HepG2 (cell line): ENCODE results near the gene DDC. TPM values are rescaled to one million over a fixed set of nuclear protein-coding genes. Genes with fewer than 3 reads are reported as not detected.
"Not testable (repeated sequence)": the region's sequence is repeated elsewhere in the genome, so short reads cannot be mapped to it uniquely, and the experiment has no call there.

Experiments
- ATAC-seq: fragments of 200-7000 bp; cut with Tn5 transposase; 3 replicates; pipeline ENCODE4 v1.9.1; 2020; ENCODE audit warnings: mild to moderate bottlenecking, moderate library complexity
- BruUV-seq: library from RNA; stranded (reverse); fragments of 400-500 nt; replicated peaks from 2 replicates; lab custom pipeline; 2021; lab: Mats Ljungman, UMichigan
- CTCF ChIA-PET: fragments of 300-600 bp; formaldehyde crosslinking; extraction: SDS; loops from one replicate; lab custom pipeline; 2021; ENCODE audit warnings: low total read pairs, inconsistent platforms, low intra/inter-chr PET ratio; lab: Yijun Ruan, JAX
- POLR2A ChIA-PET: fragments of 350-600 bp; sonication (Branson Sonifier 250); formaldehyde crosslinking; loops from one replicate; lab custom pipeline; 2020; ENCODE audit warnings: antibody characterized with exemption, inconsistent platforms; lab: Yijun Ruan, JAX
- DNase-seq: peaks from one replicate; pipeline ENCODE4 v3.0.0-alpha.2; 2015; ENCODE audit warnings: low spot score
- FAIRE-seq: peaks from 3 replicates; lab custom pipeline; 2011; peaks lifted over from hg19 to GRCh38; lab: Jason Lieb, UNC
- H2AFZ ChIP-seq: one replicate; pipeline ENCODE4 v1.6.1; 2011; ENCODE audit warnings: low read length, inconsistent platforms
- H3K27ac ChIP-seq: fragments of 300-600 bp; 3 replicates; pipeline ENCODE4 v1.8.0; 2011; ENCODE audit warnings: mixed run types, mild to moderate bottlenecking, mixed read lengths, low read length, inconsistent platforms; ENCODE audit not compliant: insufficient read depth; ENCODE audit errors: extremely low read length
- H3K27me3 ChIP-seq, 2 experiments: fragments of 200-600 bp in 1 of 2; 2 replicates in 1 of 2; 3 replicates in 1 of 2; pipeline versions ENCODE4 v1.6.0 to v1.8.0; 2011; ENCODE audit warnings: low read length in 2 of 2, mild to moderate bottlenecking in 2 of 2, moderate library complexity in 2 of 2, inconsistent platforms in 1 of 2; ENCODE audit not compliant: insufficient read depth in 2 of 2, control insufficient read depth in 1 of 2
- H3K36me3 ChIP-seq, 2 experiments: fragments of 200-600 bp in 1 of 2; replicated peaks in 1 of 2; 2 replicates in 1 of 2; 3 replicates in 1 of 2; pipeline versions ENCODE4 v1.5.1 to v1.8.0; 2011; ENCODE audit warnings: low read length in 2 of 2, inconsistent platforms in 1 of 2; ENCODE audit not compliant: insufficient read depth in 2 of 2, control insufficient read depth in 1 of 2
- H3K4me1 ChIP-seq: 2 replicates; pipeline ENCODE4 v1.5.1; 2012; ENCODE audit warnings: low read length, inconsistent platforms; ENCODE audit not compliant: insufficient read depth
- H3K4me2 ChIP-seq: 2 replicates; pipeline ENCODE4 v1.6.0; 2011; ENCODE audit warnings: low read depth, low read length, inconsistent platforms
- H3K4me3 ChIP-seq, 3 experiments: fragments of 200-600 bp in 1 of 3; sonication (generic), shearing (Covaris generic) in 1 of 3; replicated peaks in 1 of 3; 2 replicates each; pipeline ENCODE4 v1.5.1; 2011 to 2016; ENCODE audit warnings: low read length in 3 of 3, inconsistent platforms in 2 of 3, low read depth in 2 of 3, mild to moderate bottlenecking in 2 of 3, control low read depth in 1 of 3, mixed read lengths in 1 of 3; ENCODE audit not compliant: insufficient read depth in 1 of 3
- H3K79me2 ChIP-seq: one replicate; pipeline ENCODE4 v1.6.1; 2011; ENCODE audit warnings: low read length, inconsistent platforms; ENCODE audit not compliant: insufficient read depth
- H3K9ac ChIP-seq: 2 replicates; pipeline ENCODE4 v1.6.0; 2011; ENCODE audit warnings: mild to moderate bottlenecking, low read depth, low read length, inconsistent platforms; ENCODE audit not compliant: insufficient read depth
- H3K9me3 ChIP-seq: 2 replicates; pipeline ENCODE4 v1.5.1; 2012; ENCODE audit warnings: mild to moderate bottlenecking, low read length
- H4K20me1 ChIP-seq: 2 replicates; pipeline ENCODE4 v1.6.0; 2011; ENCODE audit warnings: inconsistent platforms, mild to moderate bottlenecking, low read length, moderate library complexity; ENCODE audit not compliant: insufficient read depth
- MTF1 ChIP-seq: sonication (generic); formaldehyde crosslinking; IDR thresholded peaks from 2 replicates; pipeline ENCODE4 v1.5.0; 2020; ENCODE audit warnings: missing genetic modification reagents
- ZNF124 ChIP-seq: sonication (generic); formaldehyde crosslinking; IDR thresholded peaks from 2 replicates; pipeline ENCODE4 v1.4.0; 2020; ENCODE audit warnings: missing genetic modification reagents
- ZNF138 ChIP-seq: sonication (generic); formaldehyde crosslinking; IDR thresholded peaks from 2 replicates; pipeline ENCODE4 v1.5.0; 2020; ENCODE audit warnings: mild to moderate bottlenecking, low read depth, missing genetic modification reagents
- ZNF543 ChIP-seq: sonication (generic); formaldehyde crosslinking; IDR thresholded peaks from 2 replicates; pipeline ENCODE4 v1.4.0; 2020; ENCODE audit warnings: mild to moderate bottlenecking, missing genetic modification reagents
- WGBS: methylation state at CpG from one replicate; pipeline ENCODE4 v1.1.6; 2017; ENCODE audit warnings: low lambda C conversion rate; 5-methylcytosine and 5-hydroxymethylcytosine counted together
- in situ Hi-C: cut with HindIII; loops from 2 replicates; pipeline ENCODE4 v1.10.0; 2017; ENCODE audit warnings: low pct_unique_long_range_greater_than_20kb; ENCODE audit not compliant: extremely low pct_ligation_motif_present
- intact Hi-C: fragments of 100-400 bp; cut with micrococcal nuclease; formaldehyde crosslinking; loops from one replicate; pipeline ENCODE4 v1.10.0; 2022; ENCODE audit not compliant: unreplicated experiment
- polyA plus RNA-seq, 8 experiments: library from polyadenylated mRNA; depleted of rRNA in 3 of 8; stranded (reverse) in 7 of 8; unstranded in 1 of 8; fragments of >200 nt; fragmentation: Illumina TruSeq in 4 of 8; extraction: Trizol in 4 of 8; gene quantifications; 2 replicates each; pipeline versions ENCODE4 v1.2.1 to v1.2.3, GENCODE V29; 2011 to 2016; ENCODE audit warnings: low read depth in 4 of 8, missing spikeins in 1 of 8, mixed read lengths in 1 of 8; ENCODE audit not compliant: insufficient read depth in 1 of 8
- total RNA-seq, 5 experiments: library from RNA; depleted of rRNA; stranded (reverse); fragments of >200 nt; fragmentation: Illumina TruSeq; extraction: Trizol; gene quantifications; 2 replicates each; pipeline ENCODE4 v1.2.3, GENCODE V29; 2016; ENCODE audit warnings: low read depth in 1 of 5
- TF ChIP-seq, protein P1 (sequence below): sonication (generic); formaldehyde crosslinking; IDR thresholded peaks from 2 replicates; pipeline ENCODE4 v1.5.1; 2020; ENCODE audit warnings: mild to moderate bottlenecking, moderate library complexity, missing genetic modification reagents

Gene DDC
- total and polyA plus RNA-seq, 2 of the 13 experiments (the other 11 are each of a cell fraction or from before 2014, with no cell fraction given) = 11.7 to 93.3 TPM

- peaks cover 21% of the 10 kb centered on the region for H3K4me1 ChIP-seq
- POLR2A ChIA-PET = no interaction called here
- no peak for DNase-seq
- H3K9me3 ChIP-seq = no peaks in the 10 kb centered on the region
- FAIRE-seq = no peak
- no peak overlapping the region for H3K9ac ChIP-seq
- WGBS = 82% methylated on average over 10 of the region's 10 CpGs
- H3K36me3 ChIP-seq = no peaks in the 10 kb centered on the region
- intact Hi-C loops (no loop called here), in situ Hi-C loops (no loop called here)
- CTCF ChIA-PET = no interaction called here
- TF ChIP-seq ZNF124 (CRISPR knock-in tag) (no peak), MTF1 (CRISPR knock-in tag) (no peak), ZNF138 (CRISPR knock-in tag) (no peak), ZNF543 (CRISPR knock-in tag) (no peak)
- TF ChIP-seq, protein P1, sequence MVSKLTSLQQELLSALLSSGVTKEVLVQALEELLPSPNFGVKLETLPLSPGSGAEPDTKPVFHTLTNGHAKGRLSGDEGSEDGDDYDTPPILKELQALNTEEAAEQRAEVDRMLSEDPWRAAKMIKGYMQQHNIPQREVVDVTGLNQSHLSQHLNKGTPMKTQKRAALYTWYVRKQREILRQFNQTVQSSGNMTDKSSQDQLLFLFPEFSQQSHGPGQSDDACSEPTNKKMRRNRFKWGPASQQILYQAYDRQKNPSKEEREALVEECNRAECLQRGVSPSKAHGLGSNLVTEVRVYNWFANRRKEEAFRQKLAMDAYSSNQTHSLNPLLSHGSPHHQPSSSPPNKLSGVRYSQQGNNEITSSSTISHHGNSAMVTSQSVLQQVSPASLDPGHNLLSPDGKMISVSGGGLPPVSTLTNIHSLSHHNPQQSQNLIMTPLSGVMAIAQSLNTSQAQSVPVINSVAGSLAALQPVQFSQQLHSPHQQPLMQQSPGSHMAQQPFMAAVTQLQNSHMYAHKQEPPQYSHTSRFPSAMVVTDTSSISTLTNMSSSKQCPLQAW (CRISPR knock-in tag) = no peak
- no peak for ATAC-seq
- H2AFZ ChIP-seq = no peak overlapping the region
- BruUV-seq = no TSS peak
- H3K4me2 ChIP-seq = no peak overlapping the region
- H3K27ac ChIP-seq = no peak overlapping the region
- no peak overlapping the region for H3K4me3 ChIP-seq
- H4K20me1 ChIP-seq = no peaks in the 10 kb centered on the region
- H3K79me2 ChIP-seq = no peaks in the 10 kb centered on the region
- H3K27me3 ChIP-seq = no peaks in the 10 kb centered on the region
Observed at GRCh38 chr7:50577569-50577968, 12.4 kb upstream of the DDC start.

GRCh38 chr7:50576388-50576787 lies 11.2 kb upstream of the DDC start:
- 0% methylated on average over 2 of the region's 6 CpGs for WGBS
- H3K36me3 ChIP-seq, H3K79me2 ChIP-seq, intact Hi-C loops, H3K9me3 ChIP-seq, H4K20me1 ChIP-seq, H3K4me3 ChIP-seq, H3K27me3 ChIP-seq, FAIRE-seq, POLR2A ChIA-PET, CTCF ChIA-PET, in situ Hi-C loops, H3K4me2 ChIP-seq, DNase-seq, H2AFZ ChIP-seq, ATAC-seq, H3K27ac ChIP-seq, BruUV-seq, H3K9ac ChIP-seq: not testable (repeated sequence)
- peaks cover 20% of the 10 kb centered on the region for H3K4me1 ChIP-seq
